ENCODE measurements around the gene TRPM3. TPM values are rescaled to one million over a fixed set of nuclear protein-coding genes. Genes with fewer than 3 reads are reported as not detected.

TRPM3 gene
- total RNA-seq, 3 donors from 2014 or later (not counting 1 experiment from before 2014, with no cell fraction given): not detected

- Mint-ChIP-seq H3K27ac (no peak overlapping the region), H3K9me3 (no peaks in the 10 kb centered on the region), H3K36me3 (no peaks in the 10 kb centered on the region), H3K4me1 (peaks cover 21 to 29% of the 10 kb centered on the region in 2 donors), H3K4me3 (no peak overlapping the region), H3K27me3 (ENCODE audit: low read depth in 2 of 2) (peaks cover 9 to 19% of the 10 kb centered on the region in 2 donors)
- peaks cover 14% of the 10 kb centered on the region for H3K4me1 ChIP-seq (ENCODE audit: control insufficient read depth, insufficient read depth, low read length)
- TF ChIP-seq, protein P1, sequence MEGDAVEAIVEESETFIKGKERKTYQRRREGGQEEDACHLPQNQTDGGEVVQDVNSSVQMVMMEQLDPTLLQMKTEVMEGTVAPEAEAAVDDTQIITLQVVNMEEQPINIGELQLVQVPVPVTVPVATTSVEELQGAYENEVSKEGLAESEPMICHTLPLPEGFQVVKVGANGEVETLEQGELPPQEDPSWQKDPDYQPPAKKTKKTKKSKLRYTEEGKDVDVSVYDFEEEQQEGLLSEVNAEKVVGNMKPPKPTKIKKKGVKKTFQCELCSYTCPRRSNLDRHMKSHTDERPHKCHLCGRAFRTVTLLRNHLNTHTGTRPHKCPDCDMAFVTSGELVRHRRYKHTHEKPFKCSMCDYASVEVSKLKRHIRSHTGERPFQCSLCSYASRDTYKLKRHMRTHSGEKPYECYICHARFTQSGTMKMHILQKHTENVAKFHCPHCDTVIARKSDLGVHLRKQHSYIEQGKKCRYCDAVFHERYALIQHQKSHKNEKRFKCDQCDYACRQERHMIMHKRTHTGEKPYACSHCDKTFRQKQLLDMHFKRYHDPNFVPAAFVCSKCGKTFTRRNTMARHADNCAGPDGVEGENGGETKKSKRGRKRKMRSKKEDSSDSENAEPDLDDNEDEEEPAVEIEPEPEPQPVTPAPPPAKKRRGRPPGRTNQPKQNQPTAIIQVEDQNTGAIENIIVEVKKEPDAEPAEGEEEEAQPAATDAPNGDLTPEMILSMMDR (IDR thresholded peaks at IDR 0.05): no peak
- no peaks in the 10 kb centered on the region for H3K27me3 ChIP-seq (ENCODE audit: control insufficient read depth, insufficient read depth, low read length)
- H3K27ac ChIP-seq (ENCODE audit: low read length): no peak overlapping the region
- H3K36me3 ChIP-seq (ENCODE audit: control insufficient read depth, insufficient read depth, low read length): no peaks in the 10 kb centered on the region
- 72% methylated on average over 8 of the region's 8 CpGs for WGBS (ENCODE audit: insufficient coverage)
- H3K9me3 ChIP-seq (ENCODE audit: control insufficient read depth, insufficient read depth, low read length): no peaks in the 10 kb centered on the region
- DNase-seq (no peak), ATAC-seq (peak in 2 of 3 donors; percentile 29)
- no peak overlapping the region for H3K4me3 ChIP-seq (ENCODE audit: low read length)
- intact Hi-C loops (cut with micrococcal nuclease): no loop called here
Measured at GRCh38 chr9:70491426-70492318, 629.7 kb downstream of the TRPM3 start.

- Mint-ChIP-seq H3K4me1 (peaks cover 21 to 29% of the 10 kb centered on the region in 2 donors), H3K27ac (no peak overlapping the region), H3K9me3 (no peaks in the 10 kb centered on the region), H3K36me3 (no peaks in the 10 kb centered on the region), H3K4me3 (no peak overlapping the region), H3K27me3 (ENCODE audit: low read depth in 2 of 2) (peaks cover 4 to 17% of the 10 kb centered on the region in 2 donors)
- Histone ChIP-seq H3K4me3 (ENCODE audit: low read length) (no peak overlapping the region), H3K36me3 (ENCODE audit: control insufficient read depth, insufficient read depth, low read length) (no peaks in the 10 kb centered on the region), H3K27me3 (ENCODE audit: control insufficient read depth, insufficient read depth, low read length) (no peaks in the 10 kb centered on the region), H3K4me1 (ENCODE audit: control insufficient read depth, insufficient read depth, low read length) (peaks cover 14% of the 10 kb centered on the region), H3K9me3 (ENCODE audit: control insufficient read depth, insufficient read depth, low read length) (no peaks in the 10 kb centered on the region), H3K27ac (ENCODE audit: low read length) (no peak overlapping the region)
- DNase-seq (peak in 1 of 2 donors; percentile 40), ATAC-seq (no peak)
- WGBS (ENCODE audit: insufficient coverage): 84% methylated on average over 5 of the region's 5 CpGs
- intact Hi-C loops (cut with micrococcal nuclease): no loop called here
- TF ChIP-seq, protein P1 (IDR thresholded peaks at IDR 0.05): no peak
Measured at GRCh38 chr9:70490478-70490877, 630.9 kb downstream of the TRPM3 start.

DNA sequence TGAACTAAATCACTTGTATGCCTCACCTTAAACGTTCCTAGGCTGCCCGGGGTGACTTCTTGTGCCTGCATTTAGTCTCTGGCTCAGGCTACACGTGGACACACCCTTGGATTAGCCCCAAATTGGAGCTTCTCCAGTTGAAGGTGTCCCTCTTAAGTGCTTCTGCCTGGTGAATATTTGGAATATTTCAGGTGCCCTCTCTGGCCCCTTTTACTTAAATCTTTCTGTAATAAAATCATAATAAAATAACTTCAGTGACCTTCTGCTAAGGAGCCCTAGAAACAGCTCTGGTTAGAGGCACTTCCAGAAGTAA, 632.7 kb downstream of the TRPM3 start:
- no peaks in the 10 kb centered on the region for H3K27me3 ChIP-seq (ENCODE audit: control insufficient read depth, insufficient read depth, low read length)
- DNase-seq (no peak), ATAC-seq (no peak)
- intact Hi-C loops (cut with micrococcal nuclease): no loop called here
- no peaks in the 10 kb centered on the region for H3K36me3 ChIP-seq (ENCODE audit: control insufficient read depth, insufficient read depth, low read length)
- no peak overlapping the region for H3K27ac Mint-ChIP-seq
- no peak overlapping the region for H3K4me3 Mint-ChIP-seq
- H3K9me3 Mint-ChIP-seq: no peaks in the 10 kb centered on the region
- H3K4me3 ChIP-seq (ENCODE audit: low read length): no peak overlapping the region
- TF ChIP-seq, protein P1 (IDR thresholded peaks at IDR 0.05): no peak
- H3K4me1 Mint-ChIP-seq: peaks cover 19 to 24% of the 10 kb centered on the region in 2 donors
- peaks cover 0 to under 1% of the 10 kb centered on the region in 2 donors for H3K27me3 Mint-ChIP-seq (ENCODE audit: low read depth in 2 of 2)
- H3K36me3 Mint-ChIP-seq: no peaks in the 10 kb centered on the region
- no peak overlapping the region for H3K27ac ChIP-seq (ENCODE audit: low read length)
- H3K9me3 ChIP-seq (ENCODE audit: control insufficient read depth, insufficient read depth, low read length): no peaks in the 10 kb centered on the region
- 87% methylated on average over 3 of the region's 3 CpGs for WGBS (ENCODE audit: insufficient coverage)
- peaks cover 8% of the 10 kb centered on the region for H3K4me1 ChIP-seq (ENCODE audit: control insufficient read depth, insufficient read depth, low read length)
